GM13976 (cell line): Measurements from ENCODE around the gene CAV3.

Source experiments
- DNase-seq: peaks from one replicate; pipeline ENCODE4 v3.0.0; 2012; ENCODE audit warnings: low spot score
- in situ Hi-C: fragments of 300-500 bp; cut with MboI; formaldehyde crosslinking; loops from one replicate; pipeline ENCODE4 v1.12.0; 2022; ENCODE audit warnings: low sequenced_read_pairs, mixed read lengths, inconsistent platforms; ENCODE audit not compliant: unreplicated experiment
- TF ChIP-seq, protein P1 (sequence below): IDR thresholded peaks from 2 replicates; pipeline ENCODE4 v1.5.1; 2012; ENCODE audit warnings: borderline replicate concordance, mild to moderate bottlenecking; ENCODE audit not compliant: insufficient read depth; ENCODE audit errors: extremely low read depth, missing control alignments, control extremely low read depth

The CAV3 gene

GRCh38 chr3:8767667-8768363 is 34.2 kb downstream of the CAV3 start:
- TF ChIP-seq, protein P1, sequence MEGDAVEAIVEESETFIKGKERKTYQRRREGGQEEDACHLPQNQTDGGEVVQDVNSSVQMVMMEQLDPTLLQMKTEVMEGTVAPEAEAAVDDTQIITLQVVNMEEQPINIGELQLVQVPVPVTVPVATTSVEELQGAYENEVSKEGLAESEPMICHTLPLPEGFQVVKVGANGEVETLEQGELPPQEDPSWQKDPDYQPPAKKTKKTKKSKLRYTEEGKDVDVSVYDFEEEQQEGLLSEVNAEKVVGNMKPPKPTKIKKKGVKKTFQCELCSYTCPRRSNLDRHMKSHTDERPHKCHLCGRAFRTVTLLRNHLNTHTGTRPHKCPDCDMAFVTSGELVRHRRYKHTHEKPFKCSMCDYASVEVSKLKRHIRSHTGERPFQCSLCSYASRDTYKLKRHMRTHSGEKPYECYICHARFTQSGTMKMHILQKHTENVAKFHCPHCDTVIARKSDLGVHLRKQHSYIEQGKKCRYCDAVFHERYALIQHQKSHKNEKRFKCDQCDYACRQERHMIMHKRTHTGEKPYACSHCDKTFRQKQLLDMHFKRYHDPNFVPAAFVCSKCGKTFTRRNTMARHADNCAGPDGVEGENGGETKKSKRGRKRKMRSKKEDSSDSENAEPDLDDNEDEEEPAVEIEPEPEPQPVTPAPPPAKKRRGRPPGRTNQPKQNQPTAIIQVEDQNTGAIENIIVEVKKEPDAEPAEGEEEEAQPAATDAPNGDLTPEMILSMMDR: peak; percentile 32
- in situ Hi-C loops: no loop called here
- peak; percentile 79 for DNase-seq

- in situ Hi-C loops: no loop called here
- TF ChIP-seq, protein P1: no peak
- peak; percentile 75 for DNase-seq
These were observed 34.9 kb downstream of the CAV3 start for GRCh38 chr3:8768364-8769087.

GRCh38 chr3:8769088-8769822 is 35.7 kb downstream of the CAV3 start, which contains the start of gene OXTR:
Gene OXTR (minus strand): TSS chr3:8769613. CDS start chr3:8768187, 1,426 bp downstream.
- in situ Hi-C loops: no loop called here
- DNase-seq: peak; percentile 89
- TF ChIP-seq, protein P1: peak; percentile 100

- TF ChIP-seq, protein P1: no peak
- in situ Hi-C loops: no loop called here
- no peak for DNase-seq
These were observed 40.4 kb downstream of the CAV3 start for GRCh38 chr3:8773941-8774542.

DNA sequence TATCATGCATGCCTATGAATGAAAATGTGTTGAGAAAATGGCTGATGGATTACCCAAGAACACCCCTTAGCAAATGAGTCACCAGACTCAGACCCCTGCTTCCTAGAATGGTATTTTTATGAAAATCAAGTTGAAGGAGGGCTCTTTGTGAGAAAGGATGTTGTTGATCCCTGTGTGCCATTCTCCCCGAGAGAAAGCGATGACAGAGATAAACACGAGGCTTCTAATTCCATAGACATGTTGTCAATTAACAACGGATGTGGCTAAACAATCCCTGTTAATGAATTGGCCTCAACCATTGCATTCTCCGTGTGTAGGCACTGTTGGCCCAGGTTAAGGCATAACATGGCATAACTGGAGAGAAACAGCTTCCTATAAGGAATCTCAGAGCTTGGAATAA is 41.6 kb downstream of the CAV3 start:
- TF ChIP-seq, protein P1: no peak
- DNase-seq: no peak
- in situ Hi-C loops: no loop called here

GRCh38 chr3:8775602-8776001 is 42.0 kb downstream of the CAV3 start:
- no peak for DNase-seq
- in situ Hi-C loops: no loop called here
- TF ChIP-seq, protein P1: no peak
